HepG2 (cell line): ENCODE results near the gene AZI2. TPM values are rescaled to one million over a fixed set of nuclear protein-coding genes. Genes with fewer than 3 reads are reported as not detected.
A peak's percentile ranks its signal among the peaks of the same experiment; 100 is the strongest.

Experiments
- AGO1 ChIP-seq: fragments of 200-400 bp; formaldehyde crosslinking; IDR thresholded peaks from 2 replicates; pipeline ENCODE4 v1.6.1; 2017; ENCODE audit warnings: mild to moderate bottlenecking, low read depth, low read length, moderate library complexity; ENCODE audit not compliant: poor library complexity, severe bottlenecking
- CREB1 ChIP-seq, 2 experiments: fragments of 450-650 bp in 1 of 2; IDR thresholded peaks; 2 replicates each; pipeline ENCODE4 v1.6.1; 2016 to 2017; ENCODE audit warnings: control low read depth in 1 of 2, mild to moderate bottlenecking in 1 of 2, missing compliant biosample characterization in 1 of 2, missing genetic modification characterization in 1 of 2
- E2F5 ChIP-seq: sonication (generic); formaldehyde crosslinking; conservative IDR thresholded peaks from 2 replicates; pipeline ENCODE4 v1.4.0; 2020; ENCODE audit warnings: missing genetic modification reagents
- ETV6 ChIP-seq: sonication (generic); formaldehyde crosslinking; conservative IDR thresholded peaks from 2 replicates; pipeline ENCODE4 v1.4.0; 2020; ENCODE audit warnings: missing genetic modification reagents
- FOXK2 ChIP-seq: fragments of 450-650 bp; IDR thresholded peaks from 2 replicates; pipeline ENCODE4 v1.6.1; 2016
- FOXM1 ChIP-seq: sonication (generic); formaldehyde crosslinking; IDR thresholded peaks from 2 replicates; pipeline ENCODE4 v1.5.0; 2020; ENCODE audit warnings: missing genetic modification reagents
- HMGXB3 ChIP-seq: sonication (generic); formaldehyde crosslinking; IDR thresholded peaks from 2 replicates; pipeline ENCODE4 v1.4.0; 2020; ENCODE audit warnings: missing genetic modification reagents, borderline replicate concordance
- IRX3 ChIP-seq: sonication (generic); formaldehyde crosslinking; IDR thresholded peaks from 2 replicates; pipeline ENCODE4 v1.8.1; 2023; ENCODE audit warnings: mild to moderate bottlenecking, low read depth, missing genetic modification reagents, borderline replicate concordance
- MAFG ChIP-seq: sonication (generic); formaldehyde crosslinking; IDR thresholded peaks from 2 replicates; pipeline ENCODE4 v1.5.1; 2020; ENCODE audit warnings: mild to moderate bottlenecking, missing genetic modification reagents
- NAIF1 ChIP-seq: sonication (generic); formaldehyde crosslinking; IDR thresholded peaks from 2 replicates; pipeline ENCODE4 v1.5.0; 2020; ENCODE audit warnings: mild to moderate bottlenecking, missing genetic modification reagents, borderline replicate concordance
- NFYB ChIP-seq: sonication (generic); formaldehyde crosslinking; IDR thresholded peaks from 2 replicates; pipeline ENCODE4 v1.4.0; 2020; ENCODE audit warnings: missing genetic modification reagents
- NFYC ChIP-seq: IDR thresholded peaks from 2 replicates; pipeline ENCODE4 v1.6.1; 2016; ENCODE audit warnings: missing genetic modification reagents, missing compliant biosample characterization
- NKX3-1 ChIP-seq: sonication (generic); formaldehyde crosslinking; IDR thresholded peaks from 2 replicates; pipeline ENCODE4 v1.5.0; 2020; ENCODE audit warnings: missing genetic modification reagents
- NR2F6 ChIP-seq, 2 experiments: IDR thresholded peaks; 2 replicates each; pipeline ENCODE4 v1.6.1; 2016; ENCODE audit warnings: antibody characterized with exemption in 1 of 2, mild to moderate bottlenecking in 1 of 2
- XBP1 ChIP-seq: sonication (generic); formaldehyde crosslinking; IDR thresholded peaks from 2 replicates; pipeline ENCODE4 v1.5.0; 2020; ENCODE audit warnings: missing genetic modification reagents
- ZNF138 ChIP-seq: sonication (generic); formaldehyde crosslinking; IDR thresholded peaks from 2 replicates; pipeline ENCODE4 v1.5.0; 2020; ENCODE audit warnings: mild to moderate bottlenecking, low read depth, missing genetic modification reagents
- ZNF296 ChIP-seq: sonication (generic); formaldehyde crosslinking; conservative IDR thresholded peaks from 2 replicates; pipeline ENCODE4 v1.5.0; 2020; ENCODE audit warnings: mild to moderate bottlenecking, missing genetic modification reagents
- ZNF484 ChIP-seq: sonication (generic); formaldehyde crosslinking; IDR thresholded peaks from 2 replicates; pipeline ENCODE4 v1.5.1; 2020; ENCODE audit warnings: mild to moderate bottlenecking, low read depth, missing genetic modification reagents, borderline replicate concordance
- ZNF546 ChIP-seq: sonication (generic); formaldehyde crosslinking; conservative IDR thresholded peaks from 2 replicates; pipeline ENCODE4 v1.8.1; 2023; ENCODE audit warnings: mild to moderate bottlenecking, missing genetic modification reagents
- ZNF878 ChIP-seq: sonication (generic); formaldehyde crosslinking; IDR thresholded peaks from 2 replicates; pipeline ENCODE4 v1.8.1; 2023; ENCODE audit warnings: mild to moderate bottlenecking, missing genetic modification reagents, moderate library complexity
- polyA plus RNA-seq, 8 experiments: library from polyadenylated mRNA; depleted of rRNA in 3 of 8; stranded (reverse) in 7 of 8; unstranded in 1 of 8; fragments of >200 nt; fragmentation: Illumina TruSeq in 4 of 8; extraction: Trizol in 4 of 8; gene quantifications; 2 replicates each; pipeline versions ENCODE4 v1.2.1 to v1.2.3, GENCODE V29; 2011 to 2016; ENCODE audit warnings: low read depth in 4 of 8, missing spikeins in 1 of 8, mixed read lengths in 1 of 8; ENCODE audit not compliant: insufficient read depth in 1 of 8
- total RNA-seq, 5 experiments: library from RNA; depleted of rRNA; stranded (reverse); fragments of >200 nt; fragmentation: Illumina TruSeq; extraction: Trizol; gene quantifications; 2 replicates each; pipeline ENCODE4 v1.2.3, GENCODE V29; 2016; ENCODE audit warnings: low read depth in 1 of 5
- TF ChIP-seq, protein P1 (sequence below): IDR thresholded peaks from 2 replicates; pipeline ENCODE4 v1.6.1; 2016; ENCODE audit warnings: missing biosample characterization, missing genetic modification reagents, low read depth

The AZI2 gene
- total and polyA plus RNA-seq, 2 of the 13 experiments (the other 11 are each of a cell fraction or from before 2014, with no cell fraction given): 43.7 to 49.8 TPM

DNA sequence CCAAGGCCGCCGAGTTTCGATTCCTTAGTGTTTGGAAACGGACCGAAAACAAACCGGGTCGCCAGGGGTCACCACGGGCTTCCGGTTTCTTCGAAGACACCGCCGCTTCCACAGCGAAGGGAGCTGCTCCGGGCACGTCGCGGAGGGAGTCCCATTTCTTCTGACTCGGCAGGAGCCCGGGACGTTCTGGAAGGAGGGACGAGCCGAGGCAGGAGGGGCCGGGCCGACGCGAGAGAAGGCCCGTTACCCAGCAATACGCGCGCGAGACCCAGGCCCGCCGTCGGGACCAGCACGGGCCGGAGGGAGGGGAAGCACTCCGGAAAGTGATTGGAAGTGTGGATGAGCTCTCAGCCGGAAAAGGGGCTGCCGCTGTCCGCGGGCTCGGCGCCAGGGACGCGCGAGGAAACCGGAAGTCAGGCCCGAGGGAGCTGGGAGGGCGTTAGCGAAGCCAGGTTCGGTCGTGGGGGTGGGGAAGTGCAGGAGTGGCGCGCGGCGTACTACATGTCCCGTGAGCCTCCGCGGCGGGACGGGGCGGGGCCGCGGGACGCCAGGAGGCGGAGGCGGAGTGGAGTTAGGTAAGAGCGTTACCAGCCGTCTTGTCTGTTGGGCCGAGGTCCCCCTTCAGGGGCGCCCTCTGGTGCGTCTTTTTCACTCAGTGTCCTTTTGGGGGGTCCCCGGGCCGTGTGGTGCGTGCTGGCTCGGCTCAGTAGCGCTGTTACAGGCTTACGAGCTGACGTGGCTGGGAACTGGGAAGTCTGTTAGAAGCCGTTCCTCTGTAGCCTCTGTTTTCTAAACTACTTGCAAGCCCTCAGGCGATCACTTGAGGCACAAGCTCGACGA is at the start of gene AZI2, which contains the start of gene ZCWPW2 (continued):
- no peak; the same call in 1 of the 2 replicates for TF ChIP-seq NKX3-1 (CRISPR knock-in tag)
- TF ChIP-seq ZNF484: no peak
- TF ChIP-seq HMGXB3 (CRISPR knock-in tag): peak; percentile 42; the same call in 1 of the 2 replicates
- TF ChIP-seq ZNF296 (CRISPR knock-in tag): no peak
- peak; percentile 20; the same call in 1 of the 2 replicates for TF ChIP-seq NFYB (CRISPR knock-in tag)
- peak; percentile 83; the same call in 1 of the 2 replicates for TF ChIP-seq ZNF878 (CRISPR knock-in tag)
- peak; percentile 42; the same call in 1 of the 2 replicates for TF ChIP-seq NAIF1 (CRISPR knock-in tag)
- no peak; the same call in 1 of the 2 replicates for TF ChIP-seq ETV6
- TF ChIP-seq FOXK2: no peak
- no peak for TF ChIP-seq IRX3 (CRISPR knock-in tag)
- no peak; the same call in 1 of the 2 replicates for TF ChIP-seq FOXM1 (CRISPR knock-in tag)
- TF ChIP-seq AGO1: no peak
- peak; percentile 77; the same call in 1 of the 2 replicates for TF ChIP-seq ZNF546 (CRISPR knock-in tag)
- TF ChIP-seq NFYC (CRISPR knock-in tag): peak; percentile 17; the same call in 1 of the 2 replicates
- no peak for TF ChIP-seq ZNF138 (CRISPR knock-in tag)
- TF ChIP-seq E2F5 (CRISPR knock-in tag): no peak
- no peak for TF ChIP-seq CREB1 (IDR thresholded peaks at IDR 0.05)
- peak; percentile 58; the same call in 1 of the 2 replicates for TF ChIP-seq CREB1 (CRISPR knock-in tag; IDR thresholded peaks at IDR 0.05)
- TF ChIP-seq, protein P1, sequence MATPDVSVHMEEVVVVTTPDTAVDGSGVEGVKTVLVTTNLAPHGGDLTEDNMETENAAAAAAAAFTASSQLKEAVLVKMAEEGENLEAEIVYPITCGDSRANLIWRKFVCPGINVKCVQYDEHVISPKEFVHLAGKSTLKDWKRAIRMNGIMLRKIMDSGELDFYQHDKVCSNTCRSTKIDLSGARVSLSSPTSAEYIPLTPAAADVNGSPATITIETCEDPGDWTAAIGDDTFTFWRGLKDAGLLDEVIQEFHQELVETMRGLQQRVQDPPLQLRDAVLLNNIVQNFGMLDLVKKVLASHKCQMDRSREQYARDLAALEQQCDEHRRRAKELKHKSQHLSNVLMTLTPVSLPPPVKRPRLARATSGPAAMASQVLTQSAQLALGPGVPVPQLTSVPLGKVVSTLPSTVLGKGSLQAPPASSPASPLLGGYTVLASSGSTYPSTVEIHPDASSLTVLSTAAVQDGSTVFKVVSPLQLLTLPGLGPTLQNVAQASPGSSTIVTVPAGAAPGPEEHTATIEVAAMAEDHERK: no peak
- TF ChIP-seq XBP1 (CRISPR knock-in tag): no peak
- no peak for TF ChIP-seq MAFG
- TF ChIP-seq NR2F6 (IDR thresholded peaks at IDR 0.05): peak; percentile 77; the same call in 1 of the 2 replicates
- peak; percentile 64 for TF ChIP-seq NR2F6 (CRISPR knock-in tag; IDR thresholded peaks at IDR 0.05)
